GM19043 (cell line): Measurements from ENCODE around the gene DDX19B.
A peak's percentile ranks its signal among the peaks of the same experiment; 100 is the strongest.
"Not testable (repeated sequence)": the region's sequence is repeated elsewhere in the genome, so short reads cannot be mapped to it uniquely, and the experiment has no call there.

Experiments
- ATAC-seq: cut with Tn5 transposase; IDR thresholded peaks from one replicate; pipeline ENCODE4 v1.9.1; 2021; ENCODE audit warnings: low read depth; ENCODE audit not compliant: unreplicated experiment

Gene DDX19B

DNA sequence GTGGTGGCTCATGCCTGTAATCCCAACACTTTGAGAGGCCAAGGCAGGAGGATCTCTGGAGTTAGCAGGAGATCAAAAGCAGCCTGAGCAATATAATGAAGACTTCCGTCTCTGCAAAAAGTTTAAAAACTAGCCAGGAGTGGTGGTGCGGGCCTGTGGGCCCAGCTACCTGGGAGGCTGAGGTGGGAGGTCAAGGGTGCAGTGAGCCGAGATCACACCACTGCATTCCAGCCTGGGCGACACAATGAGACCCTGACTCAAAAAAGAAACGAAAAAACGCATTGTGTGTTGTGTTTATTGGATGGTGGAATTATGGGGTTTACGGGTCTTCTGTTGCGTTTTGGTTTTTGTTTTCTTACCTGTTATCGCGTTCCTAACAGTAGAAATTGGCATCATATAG, 46.9 kb downstream of the DDX19B start:
- ATAC-seq, result no peak

DNA sequence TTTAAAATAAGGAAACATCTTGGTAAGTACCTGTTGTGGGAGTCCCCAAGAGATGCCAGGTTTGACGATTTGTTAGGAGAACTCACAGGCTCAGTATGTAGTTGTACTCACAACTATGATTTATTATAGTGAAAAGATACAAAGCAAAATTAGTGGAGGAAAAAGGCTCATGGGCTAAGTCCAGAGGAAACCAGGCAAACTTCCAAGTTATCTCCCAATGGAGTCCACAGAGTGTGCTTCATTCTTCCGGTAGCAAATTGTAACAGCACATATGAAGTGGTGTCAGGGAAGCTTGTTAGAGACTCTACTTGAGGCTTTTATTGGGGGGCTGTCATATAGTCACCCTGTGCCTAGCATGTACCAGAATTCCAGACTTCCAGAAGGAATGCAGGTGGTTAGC, 50.0 kb downstream of the DDX19B start:
- no peak for ATAC-seq

DNA sequence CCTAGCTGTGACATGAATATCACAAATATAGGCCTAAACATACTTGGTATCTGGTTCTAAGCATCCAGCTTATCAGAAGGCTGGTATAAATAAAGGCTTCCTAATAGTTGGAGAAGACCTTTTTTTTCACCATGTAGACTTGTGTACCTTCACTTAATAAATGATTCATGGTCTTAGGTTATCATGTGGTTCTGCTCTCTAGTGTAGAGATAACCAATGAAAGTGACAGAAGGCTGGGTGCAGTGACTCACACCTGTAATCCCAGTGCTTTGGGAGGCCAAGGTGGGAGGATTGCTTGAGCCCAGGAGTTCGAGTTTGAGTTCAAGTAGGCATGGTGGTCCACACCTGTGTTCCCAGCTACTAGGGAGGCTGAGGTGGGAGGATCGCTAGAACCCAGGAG, 50.8 kb downstream of the DDX19B start:
- no peak for ATAC-seq

DNA sequence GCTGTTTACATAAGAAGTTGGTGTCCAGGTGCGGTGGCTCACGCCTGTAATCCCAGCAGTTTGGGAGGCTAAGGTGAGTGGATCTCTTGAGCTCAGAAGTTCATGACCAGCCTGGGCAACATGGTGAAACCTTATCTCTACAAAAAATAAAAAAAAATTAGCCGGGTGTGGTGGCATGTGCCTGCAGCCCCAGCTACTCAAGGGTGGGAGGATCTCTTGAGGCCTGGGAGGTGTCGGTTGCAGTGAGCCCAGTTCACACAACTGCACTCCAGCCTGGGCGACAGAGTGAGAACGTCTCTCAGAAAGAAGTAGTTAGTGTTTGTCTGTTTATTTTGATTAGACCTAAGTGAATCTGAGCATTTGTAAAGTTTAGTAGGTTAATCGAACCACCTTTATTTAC, 60.6 kb downstream of the DDX19B start:
- no peak for ATAC-seq

DNA sequence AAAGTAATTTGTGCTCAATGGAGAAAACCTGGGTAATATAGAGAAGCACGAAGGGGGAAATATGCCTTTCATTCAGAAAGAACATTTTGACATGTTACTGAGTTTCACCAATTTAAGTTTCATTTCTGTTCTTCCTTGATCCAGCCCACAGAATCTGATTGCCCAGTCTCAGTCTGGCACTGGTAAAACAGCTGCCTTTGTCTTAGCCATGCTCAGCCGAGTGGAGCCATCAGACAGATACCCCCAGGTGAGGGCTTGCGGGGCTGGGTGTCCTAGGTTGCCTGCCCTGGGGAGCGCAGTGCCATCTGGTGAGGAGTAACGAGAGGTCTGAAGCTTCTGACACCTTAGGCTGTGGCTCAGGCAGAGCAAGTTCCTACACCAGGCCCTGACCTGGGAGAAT, 65.4 kb downstream of the DDX19B start:
- ATAC-seq, result no peak

DNA sequence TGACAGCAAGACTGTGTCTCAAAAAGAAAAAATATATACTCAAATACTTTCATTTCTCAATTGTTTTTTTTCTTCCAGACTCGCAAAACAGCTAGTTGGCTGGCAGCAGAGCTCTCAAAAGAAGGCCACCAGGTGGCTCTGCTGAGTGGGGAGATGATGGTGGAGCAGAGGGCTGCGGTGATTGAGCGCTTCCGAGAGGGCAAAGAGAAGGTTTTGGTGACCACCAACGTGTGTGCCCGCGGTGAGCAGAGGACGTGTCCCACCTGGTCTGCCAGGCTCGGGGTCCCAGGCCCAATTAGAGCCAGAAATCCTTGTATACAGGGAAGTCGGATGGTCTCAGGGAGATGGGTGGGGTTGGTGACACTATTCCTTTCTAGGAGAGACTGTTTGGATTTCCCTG, 71.2 kb downstream of the DDX19B start:
- ATAC-seq, result not testable (repeated sequence)

DNA sequence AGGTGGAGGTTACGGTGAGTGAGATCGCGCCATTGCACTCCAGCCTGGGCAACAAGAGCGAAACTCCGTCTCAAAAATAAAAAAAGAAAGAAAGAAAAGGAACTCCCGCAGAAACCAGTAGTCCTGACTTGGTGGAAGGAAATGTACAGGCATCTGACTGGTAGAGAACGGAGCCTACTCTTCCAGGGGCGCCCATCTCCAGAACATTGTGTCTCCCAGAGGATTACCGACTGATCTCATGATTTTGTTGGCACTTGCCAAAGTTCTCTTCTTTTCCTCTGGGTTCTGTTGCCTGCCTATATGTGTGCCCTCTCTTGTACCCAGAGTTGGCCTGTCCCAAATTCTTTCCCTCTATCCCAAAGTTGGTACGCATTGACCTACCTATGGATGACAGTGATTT, 71.9 kb downstream of the DDX19B start:
- no peak for ATAC-seq

DNA sequence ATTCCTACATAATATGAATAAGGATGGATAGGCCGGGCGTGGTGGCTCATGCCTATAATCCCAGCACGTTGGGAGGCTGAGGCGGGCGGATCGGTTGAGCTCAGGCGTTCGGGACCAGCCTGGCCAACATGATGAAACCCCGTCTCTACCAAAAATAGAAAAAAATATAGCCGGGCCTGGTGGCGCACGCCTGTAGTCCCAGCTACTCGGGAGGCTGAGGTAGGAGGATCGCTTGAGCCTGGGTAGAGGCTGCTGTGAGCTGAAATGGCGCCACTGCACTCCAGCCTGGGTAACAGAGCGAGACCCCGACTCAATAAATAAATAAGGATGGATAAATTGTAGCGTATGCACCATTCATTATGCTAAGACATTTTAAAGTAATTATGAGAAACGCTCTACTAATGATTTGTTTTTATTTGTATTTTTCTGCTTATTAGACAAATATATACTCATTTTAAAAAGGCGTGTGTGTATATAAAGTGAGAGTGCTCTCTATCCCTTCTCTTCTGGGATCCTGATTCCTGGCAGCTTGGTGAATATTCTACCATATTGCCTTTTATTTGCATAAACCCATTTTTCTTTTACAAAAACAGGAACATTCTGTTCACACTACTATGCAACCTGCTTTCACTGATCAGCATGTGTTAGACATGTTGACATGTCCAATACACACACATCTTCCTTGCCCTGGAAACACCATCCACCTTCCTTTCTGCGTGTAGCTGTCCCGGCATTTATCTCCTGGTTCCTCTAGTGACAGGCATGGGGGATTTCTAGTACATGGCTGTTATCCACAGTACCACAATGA, 74.1 kb downstream of the DDX19B start:
- no peak for ATAC-seq

DNA sequence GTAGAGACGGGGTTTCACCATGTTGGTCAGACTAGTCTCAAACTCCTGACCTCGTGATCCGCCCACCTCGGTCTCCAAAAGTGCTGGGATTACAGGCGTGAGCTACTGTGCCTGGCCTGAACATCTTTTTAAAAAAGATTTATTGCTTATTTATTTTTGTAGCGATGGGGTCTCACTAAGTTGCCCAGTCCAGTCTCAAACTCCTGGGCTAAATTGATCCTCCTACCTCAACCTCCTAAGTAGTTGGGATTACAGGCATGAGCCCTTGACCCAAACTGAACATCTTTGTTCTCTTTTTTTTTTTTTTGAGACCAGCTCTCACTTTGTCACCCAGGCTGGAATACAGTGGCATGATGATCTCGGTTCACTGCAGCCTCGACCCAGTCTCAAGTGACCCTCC, 75.2 kb downstream of the DDX19B start:
- no peak for ATAC-seq

DNA sequence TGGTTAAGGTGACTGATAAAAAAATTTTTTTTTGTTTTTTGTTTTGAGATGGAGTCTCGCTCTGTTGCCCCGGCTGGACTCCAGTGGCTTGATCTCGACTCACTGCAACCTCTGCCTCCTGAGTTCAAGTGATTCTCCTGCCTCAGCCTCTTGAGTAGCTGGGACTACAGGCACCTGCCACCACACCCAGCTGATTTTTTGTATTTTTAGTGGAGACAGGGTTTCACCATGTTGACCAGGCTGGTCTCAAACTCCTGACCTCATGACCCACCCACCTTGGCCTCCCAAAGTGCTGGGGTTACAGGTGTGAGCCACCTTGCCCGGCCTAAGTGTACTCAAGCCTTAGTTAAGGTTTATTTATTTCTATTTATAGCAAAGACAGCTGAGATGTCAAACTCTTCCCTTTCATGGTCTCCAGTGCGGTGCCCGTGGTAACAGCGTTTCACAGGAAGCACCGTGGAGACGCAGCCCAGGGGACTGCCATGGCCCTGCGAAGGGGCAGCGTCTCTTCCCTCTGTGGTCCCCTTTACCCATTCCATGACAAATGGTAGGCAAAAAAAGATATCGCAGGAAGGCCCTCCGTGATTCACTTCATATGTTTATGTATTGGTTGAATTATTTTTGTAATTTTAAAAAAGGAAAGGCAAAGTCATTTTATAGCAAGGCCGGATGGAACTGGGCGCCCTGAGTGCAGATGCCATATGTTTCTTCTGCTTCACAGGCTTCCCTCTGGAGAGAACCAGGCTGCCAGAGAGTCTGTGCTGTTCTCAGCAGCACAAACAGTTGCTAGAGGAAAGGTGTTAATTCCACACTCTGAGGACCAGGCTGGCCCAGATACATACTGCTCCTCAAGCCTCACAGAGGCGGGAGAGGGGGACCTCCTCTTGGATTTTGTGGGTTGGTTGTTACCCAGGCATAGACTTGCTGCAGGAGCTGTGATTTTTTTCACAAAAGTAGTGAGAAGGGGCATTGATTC, 76.9 kb downstream of the DDX19B start:
- ATAC-seq, result no peak

DNA sequence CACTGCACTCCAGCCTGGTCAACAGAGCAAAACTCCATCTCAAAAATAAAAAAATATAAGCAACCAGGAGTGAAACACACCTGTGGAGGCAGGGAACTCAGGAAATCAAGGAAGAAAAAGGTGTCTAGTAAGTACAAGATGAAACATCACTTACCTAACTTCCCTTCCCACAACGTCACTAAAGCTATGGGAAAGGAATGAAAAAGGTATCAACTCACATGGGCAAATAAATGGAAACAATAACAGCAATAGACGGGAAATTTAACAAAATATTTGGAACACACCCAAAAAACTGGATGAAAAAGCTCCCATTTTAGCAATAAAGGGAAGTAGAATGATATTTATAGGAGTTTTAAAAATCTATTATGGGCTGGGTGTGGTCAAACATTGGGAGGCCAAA, 78.8 kb downstream of the DDX19B start:
- no peak for ATAC-seq

DNA sequence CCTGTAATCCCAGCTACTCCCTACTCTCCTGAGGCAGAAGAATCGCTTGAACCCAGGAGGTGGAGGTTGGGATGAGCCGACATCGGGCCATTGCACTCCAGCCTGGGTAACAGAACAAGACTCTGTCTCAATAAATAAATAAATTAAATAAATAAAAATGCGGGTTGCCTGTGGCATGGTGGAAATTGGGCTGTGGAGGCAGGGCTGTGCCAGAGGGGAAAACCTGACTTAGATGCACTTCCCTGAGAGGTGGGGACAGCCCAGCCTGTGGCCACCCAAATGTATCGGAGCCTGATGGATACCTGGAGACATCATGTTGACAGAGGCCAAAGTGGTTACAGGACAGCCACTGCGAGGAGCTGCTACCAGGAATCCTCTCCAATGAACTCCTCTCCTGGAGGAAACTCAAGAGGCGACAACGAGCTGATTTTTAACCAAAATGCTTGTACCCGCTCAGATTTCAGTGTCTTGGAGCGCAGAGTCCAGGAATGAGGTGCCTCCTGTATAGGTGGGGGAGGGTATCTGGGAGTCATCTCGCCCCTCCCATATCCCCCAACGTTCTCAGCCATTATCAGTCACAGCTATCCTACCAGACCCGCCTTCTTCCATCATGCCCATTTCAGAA, 80.0 kb downstream of the DDX19B start:
- ATAC-seq, result no peak

DNA sequence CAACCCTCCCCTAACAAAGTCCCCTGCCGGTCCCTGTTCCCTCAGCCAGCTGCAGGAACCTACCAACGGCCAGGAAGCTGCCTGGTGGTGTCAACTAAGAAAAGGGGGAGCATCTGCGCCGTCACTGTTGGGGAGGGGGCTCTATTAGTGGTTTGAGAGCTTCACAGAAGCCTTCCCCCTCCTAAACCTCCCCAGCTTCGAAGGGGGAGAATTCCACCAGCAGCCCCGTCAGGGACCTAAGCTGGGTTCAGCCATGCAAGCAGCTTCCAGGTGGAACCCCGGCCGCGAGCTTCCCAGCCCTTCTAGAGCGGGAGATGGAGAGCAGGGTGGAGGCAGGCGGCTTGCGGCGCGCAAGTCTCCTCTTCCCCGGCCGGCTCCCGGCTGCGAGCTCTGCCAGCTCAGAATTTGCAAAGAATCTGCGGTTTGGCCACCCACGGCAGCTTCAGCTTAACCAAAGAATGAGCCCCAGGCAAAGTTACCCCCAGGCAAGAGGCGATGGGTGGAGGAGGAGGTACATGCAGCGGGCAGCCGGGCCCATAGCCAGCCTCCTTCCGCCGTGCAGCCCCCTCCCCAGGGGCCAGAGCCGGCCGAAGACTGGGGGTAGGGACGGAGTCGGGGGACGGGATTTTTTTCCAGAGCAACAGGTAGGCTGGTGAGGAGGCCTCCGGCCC, 81.4 kb downstream of the DDX19B start:
- peak; percentile 1 for ATAC-seq

DNA sequence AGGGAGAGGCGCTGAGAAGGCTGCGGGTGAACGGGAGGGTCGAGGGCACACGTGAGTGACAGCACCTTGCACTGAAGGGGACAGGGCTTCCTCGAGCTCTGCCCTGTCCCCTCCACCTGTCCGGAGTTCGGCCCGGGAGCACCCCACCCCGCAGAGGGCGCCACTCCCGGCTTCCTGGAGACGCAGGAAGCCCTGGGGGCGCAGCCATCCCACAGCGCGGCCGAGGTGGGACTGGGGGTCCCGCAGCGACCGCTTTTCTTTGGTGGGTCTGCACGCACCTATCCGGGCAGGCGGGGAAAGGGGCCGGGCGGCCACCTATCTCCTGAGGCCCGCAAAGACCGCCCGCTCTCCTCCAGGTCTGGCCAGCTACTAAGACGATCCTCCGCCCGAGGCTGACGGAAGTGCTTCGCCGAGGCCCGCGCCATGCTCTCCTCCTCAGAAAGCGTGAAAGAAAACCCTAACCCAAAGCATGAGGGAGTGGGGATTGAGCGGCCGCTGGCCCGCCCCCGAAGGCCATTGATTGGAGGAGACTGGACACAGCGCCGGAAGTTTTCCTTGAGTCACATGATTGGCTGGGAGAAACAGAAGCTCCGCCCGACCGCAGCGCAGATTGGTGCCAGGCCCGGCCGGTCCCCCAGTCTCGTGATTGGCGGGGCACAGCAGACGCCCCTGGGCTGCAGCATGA, 82.1 kb downstream of the DDX19B start:
- ATAC-seq, result peak; percentile 82

DNA sequence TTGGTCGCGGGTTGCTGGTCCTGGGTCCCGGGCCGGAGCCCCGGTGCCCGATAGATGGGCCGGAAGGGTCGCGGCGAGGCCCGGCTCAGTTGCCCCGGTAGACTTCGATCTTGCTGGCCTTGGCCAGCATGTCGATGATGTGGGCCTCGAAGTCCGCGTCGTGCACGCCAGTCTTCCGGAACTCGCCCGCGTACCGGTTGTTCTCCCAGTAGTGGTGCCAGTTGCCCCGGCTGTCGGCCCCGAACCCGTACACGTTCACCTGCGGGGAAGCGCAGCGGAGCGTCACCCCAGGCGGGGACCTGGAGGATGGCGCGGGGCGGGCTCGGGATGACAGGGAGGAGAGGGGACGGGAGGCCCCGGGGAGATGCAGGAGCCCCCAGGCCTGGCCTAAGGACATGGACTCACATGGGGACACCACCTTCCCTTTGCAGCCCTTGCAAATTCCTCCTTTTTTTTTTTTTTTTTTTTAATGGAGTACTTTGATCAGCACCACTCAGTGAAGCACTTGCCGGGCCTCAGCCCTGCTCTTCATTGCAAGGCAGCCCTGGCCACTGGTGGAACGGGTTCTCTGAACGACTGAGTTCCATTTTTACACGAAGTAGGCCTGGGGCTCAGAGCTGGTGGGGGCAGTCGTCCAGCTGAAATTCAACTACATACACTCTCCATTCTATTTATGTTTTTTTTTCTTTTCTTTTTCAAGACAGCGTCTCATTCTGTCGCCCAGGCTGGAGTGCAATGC, 82.8 kb downstream of the DDX19B start:
- no peak for ATAC-seq

DNA sequence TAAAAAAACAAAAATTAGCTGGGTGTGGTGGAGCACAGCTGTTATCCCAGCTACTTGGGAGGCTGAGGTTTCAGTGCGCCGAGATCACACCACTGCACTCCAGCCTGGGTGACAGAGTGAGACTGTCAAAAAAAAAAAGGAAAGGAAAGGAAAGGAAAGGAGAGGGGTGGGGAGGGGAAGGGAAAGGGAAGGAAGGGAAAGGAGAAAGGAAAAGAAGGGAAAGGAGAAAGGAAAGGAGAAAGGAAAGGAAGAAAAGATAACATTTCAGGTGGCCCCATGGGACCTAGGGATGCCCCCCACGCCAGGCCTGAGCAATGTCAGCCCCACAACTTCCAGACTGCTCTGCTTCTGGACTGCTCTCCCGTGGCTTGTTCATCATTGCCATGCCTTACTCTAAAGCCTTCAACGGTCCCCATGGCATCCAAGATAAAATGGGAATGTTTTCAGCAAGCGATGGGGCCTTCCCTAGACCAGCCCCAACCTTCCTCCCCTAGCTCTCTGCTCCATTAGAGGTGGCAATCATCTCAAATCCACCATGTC, 84.5 kb downstream of the DDX19B start:
- no peak for ATAC-seq
